GM10248 (cell line): ENCODE data around the gene PIP5K1B.

Experiments
- CTCF ChIA-PET: fragments of 300-600 bp; sonication (Branson Sonifier 250); formaldehyde crosslinking; extraction: SDS; loops from one replicate; lab custom pipeline; 2021; ENCODE audit warnings: antibody characterized with exemption; lab: Yijun Ruan, JAX
- POLR2A ChIA-PET: fragments of 350-650 bp; sonication (Branson Sonifier 250); formaldehyde crosslinking; extraction: SDS; loops from one replicate; lab custom pipeline; 2020; ENCODE audit warnings: antibody characterized with exemption; lab: Yijun Ruan, JAX
- DNase-seq: peaks from one replicate; pipeline ENCODE4 v3.0.0; 2012; ENCODE audit errors: extremely low spot score
- CTCF ChIP-seq: IDR thresholded peaks from 2 replicates; pipeline ENCODE4 v1.5.1; 2012; ENCODE audit warnings: mild to moderate bottlenecking, low read depth; ENCODE audit errors: extremely low read depth, missing control alignments, control extremely low read depth

Gene PIP5K1B

GRCh38 chr9:68763104-68763503 lies 58.1 kb downstream of the PIP5K1B start:
- no peak for TF ChIP-seq CTCF
- CTCF ChIA-PET = no interaction called here
- DNase-seq = no peak
- POLR2A ChIA-PET = no interaction called here

- TF ChIP-seq CTCF = no peak
- no peak for DNase-seq
- ChIA-PET POLR2A (no interaction called here), CTCF (interaction anchor here (1.1 to 4.6 kb wide), 5 partner anchors 8 to 46 kb away, joined by 3 to 16 read pairs (median 4); a partner anchor contains a TSS)
Observed at GRCh38 chr9:68768619-68769018, 63.6 kb downstream of the PIP5K1B start.

- POLR2A ChIA-PET = interaction anchor here (0.7 kb wide), 1 partner anchor 54 kb away, joined by 3 read pairs; no protein-coding TSS in a partner anchor
- no peak for TF ChIP-seq CTCF
- CTCF ChIA-PET = interaction anchor here (1.1 to 4.6 kb wide), 6 partner anchors 7 to 175 kb away, joined by 3 to 16 read pairs (median 4); a partner anchor contains a TSS
- no peak for DNase-seq
Observed at GRCh38 chr9:68769852-68770251, 64.8 kb downstream of the PIP5K1B start.

GRCh38 chr9:68771376-68771775 lies 66.3 kb downstream of the PIP5K1B start:
- TF ChIP-seq CTCF = no peak
- POLR2A ChIA-PET = interaction anchor here (0.6 kb wide), 1 partner anchor 227 kb away, joined by 3 read pairs; no protein-coding TSS in a partner anchor
- no peak for DNase-seq
- CTCF ChIA-PET = interaction anchor here (0.9 to 4.6 kb wide), 3 partner anchors 10 to 45 kb away, joined by 3 to 16 read pairs (median 3); no protein-coding TSS in a partner anchor

DNA sequence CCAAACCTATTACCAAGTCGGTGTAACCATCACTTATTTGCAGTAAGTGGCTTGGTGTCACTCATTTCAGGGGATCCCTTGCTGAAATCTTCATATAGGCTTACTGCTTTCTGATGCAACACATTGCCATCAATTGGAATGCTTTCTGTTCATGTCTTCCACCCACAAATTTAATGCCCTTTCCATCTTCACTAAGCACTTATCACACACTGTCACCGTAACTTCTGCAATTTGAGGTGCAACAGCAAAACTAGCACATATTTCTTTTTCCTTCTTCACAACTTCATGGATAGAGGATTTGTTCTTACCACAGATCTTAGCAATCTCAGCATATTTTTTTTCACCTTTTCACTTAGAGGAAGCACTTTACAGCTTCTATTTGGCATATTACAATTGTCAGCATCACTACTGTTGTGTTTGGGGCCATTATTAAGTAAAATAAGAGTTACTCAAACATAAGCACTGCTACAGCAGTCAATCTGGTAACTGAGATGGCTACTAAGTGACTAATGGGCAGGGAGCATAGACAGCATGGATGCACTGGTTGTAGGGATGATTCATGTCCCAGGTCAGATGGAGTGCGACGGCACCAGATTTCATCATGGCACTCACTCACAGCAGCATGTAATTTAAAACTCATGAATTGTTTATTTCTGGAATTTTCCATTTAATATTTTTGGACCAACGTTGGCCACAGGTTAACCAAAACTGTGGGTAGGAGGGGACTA lies 70.1 kb downstream of the PIP5K1B start:
- no peak for TF ChIP-seq CTCF
- CTCF ChIA-PET = interaction anchor here (1.5 kb wide), 1 partner anchor 14 kb away, joined by 4 read pairs; no protein-coding TSS in a partner anchor
- POLR2A ChIA-PET = no interaction called here
- no peak for DNase-seq

DNA sequence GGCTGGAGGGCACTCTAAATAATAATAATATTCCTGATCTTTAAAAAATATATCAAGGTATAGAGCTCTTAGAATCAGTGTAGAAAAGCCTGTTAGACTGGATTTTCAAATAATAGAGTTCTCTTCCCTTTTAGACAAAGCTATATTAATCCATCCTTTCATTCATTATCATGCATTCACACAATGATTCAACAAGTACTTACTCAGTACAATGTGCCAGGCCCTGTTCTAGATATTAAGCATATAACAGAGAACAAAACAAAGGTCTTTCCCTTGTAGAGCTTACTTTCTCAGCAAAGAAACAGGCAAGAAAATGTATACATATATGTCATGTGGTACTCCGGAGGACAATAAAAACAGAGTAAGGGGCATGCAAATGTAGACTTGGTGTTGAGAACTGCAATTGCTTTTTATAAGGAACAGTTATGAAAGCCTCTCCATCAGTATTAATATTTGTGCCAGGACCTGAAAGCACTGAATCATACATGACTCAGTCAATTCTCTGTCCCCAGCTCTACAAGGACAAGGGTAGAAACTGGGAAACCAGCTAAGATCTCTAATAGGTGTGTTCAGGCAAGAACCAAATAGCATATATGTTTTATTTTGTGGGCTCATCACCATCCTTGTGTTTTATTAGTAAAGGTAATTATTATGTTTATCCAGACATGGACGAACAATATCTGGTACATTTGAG lies 72.2 kb downstream of the PIP5K1B start:
- ChIA-PET CTCF (interaction anchor here (0.7 to 1.0 kb wide), 3 partner anchors 8 to 194 kb away, joined by 3 to 4 read pairs (median 3); no protein-coding TSS in a partner anchor), POLR2A (no interaction called here)
- no peak for TF ChIP-seq CTCF
- DNase-seq = no peak
